GM18526 (cell line): Measurements from ENCODE around the gene TDRD9.

ENCODE experiments used
- POLR2A ChIP-seq: IDR thresholded peaks from 3 replicates; pipeline ENCODE4 v1.6.1; 2011; ENCODE audit not compliant: insufficient read length; ENCODE audit errors: extremely low read depth

TDRD9 gene

DNA sequence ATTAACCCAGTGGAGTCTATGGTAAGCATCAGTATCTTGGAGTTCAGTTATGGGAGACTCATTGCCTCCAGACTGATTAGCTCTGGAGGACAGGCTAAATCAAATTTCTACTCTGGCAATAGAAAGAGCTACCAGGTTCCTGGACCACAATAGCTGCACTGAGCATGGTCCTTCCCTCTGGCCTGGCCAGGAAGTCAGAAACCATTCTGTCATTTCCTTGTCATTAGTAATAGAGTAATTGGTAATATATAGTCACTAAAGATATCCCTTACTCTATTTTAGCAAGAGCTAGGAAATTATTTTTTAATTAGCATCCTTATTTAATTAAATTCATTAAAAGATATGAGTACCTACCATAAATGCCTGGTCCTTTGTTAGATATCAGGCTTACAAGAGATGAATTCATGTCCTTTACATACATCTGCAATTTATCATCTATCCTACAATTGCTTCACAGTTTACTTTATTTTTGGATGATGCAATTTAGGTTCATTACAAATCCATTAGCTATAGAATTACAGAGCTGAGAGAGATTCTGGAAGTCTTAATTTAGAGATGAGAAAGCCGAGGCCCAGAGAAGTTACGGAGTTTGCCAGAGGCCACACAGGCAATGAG is 23.7 kb upstream of the TDRD9 start:
- TF ChIP-seq POLR2A: no peak

DNA sequence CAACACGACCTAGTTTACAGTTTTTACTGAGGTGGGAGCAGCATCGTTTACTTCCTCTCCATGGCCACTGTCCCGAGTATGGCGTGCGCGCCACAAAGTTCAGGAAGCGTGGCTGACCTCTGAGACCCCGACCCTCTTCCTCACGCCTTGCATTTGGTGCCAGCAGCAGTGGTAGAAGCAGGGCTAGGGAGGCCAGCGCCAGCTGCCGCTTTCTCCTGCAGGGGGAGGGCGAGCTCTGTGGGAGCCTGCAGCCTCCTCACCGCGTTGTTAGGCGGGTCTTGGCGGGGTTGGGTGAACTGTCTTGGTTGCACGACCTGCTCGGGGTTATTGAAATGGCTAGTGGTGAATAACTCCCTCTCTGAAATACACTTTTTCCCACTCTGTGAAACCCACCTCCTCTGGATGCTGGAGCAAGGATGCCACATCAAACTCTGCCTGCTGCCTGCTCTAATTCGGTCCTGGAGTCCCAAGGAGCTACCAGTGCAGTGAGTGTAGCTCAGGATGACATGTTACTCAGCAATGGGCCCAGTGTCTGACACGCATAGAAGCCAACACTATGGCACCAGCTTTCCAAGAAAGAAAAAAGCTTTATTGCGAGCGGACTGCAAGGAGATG is 22.3 kb upstream of the TDRD9 start:
- TF ChIP-seq POLR2A: no peak

DNA sequence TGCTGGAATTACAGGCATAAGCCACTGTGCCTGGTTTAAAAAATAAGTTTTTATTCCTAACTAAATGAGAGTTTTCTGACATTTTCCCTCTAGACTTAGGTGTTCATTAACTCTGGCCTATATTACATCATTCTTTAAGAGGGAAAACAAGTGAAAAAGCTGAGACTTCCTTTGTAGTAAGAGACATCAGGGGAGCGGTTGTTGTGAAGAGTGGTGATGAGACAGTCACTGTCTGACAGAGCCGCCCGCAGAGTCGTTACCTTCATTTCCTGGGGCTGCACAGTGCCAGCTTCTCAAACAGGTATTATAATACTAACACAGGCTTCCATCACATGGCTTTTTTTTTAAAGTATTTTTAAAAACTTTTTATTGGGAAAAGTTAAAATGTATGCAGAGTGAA is 19.7 kb upstream of the TDRD9 start:
- no peak for TF ChIP-seq POLR2A

DNA sequence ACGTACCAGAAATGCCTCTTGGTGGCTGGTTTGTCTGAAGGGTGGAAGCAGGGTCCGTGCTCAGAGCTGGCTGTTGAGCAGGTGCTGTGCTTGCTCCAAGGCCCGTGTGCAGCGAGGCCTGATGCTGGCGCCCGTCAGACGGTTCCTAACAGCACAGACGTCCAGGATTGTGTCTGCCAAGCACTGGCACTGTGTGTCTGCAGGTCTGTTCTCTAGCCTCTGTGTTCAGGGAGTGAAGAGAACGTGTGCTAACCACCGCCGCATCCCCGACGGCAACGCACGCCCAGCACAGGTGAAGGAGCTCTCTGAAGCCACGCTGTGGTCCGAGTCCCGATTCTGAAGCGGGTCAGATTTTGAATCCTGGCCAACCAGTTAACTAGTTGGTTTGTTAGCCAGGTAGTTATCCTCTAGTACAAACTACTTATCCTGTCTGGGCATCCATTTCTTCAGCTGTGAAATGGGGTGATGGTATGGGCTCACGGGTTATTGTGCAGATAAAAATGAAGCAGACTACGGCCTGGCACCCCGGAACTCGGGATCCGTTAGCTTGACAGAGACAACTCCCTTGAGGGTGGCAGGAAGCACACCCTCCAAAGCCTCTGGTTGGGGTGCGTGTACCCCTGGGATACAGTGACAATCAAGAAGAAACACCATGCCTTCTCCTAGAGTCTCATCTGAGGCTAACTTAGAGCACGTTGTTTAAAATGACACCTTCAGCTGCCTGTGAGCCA is 18.6 kb upstream of the TDRD9 start:
- no peak for TF ChIP-seq POLR2A

DNA sequence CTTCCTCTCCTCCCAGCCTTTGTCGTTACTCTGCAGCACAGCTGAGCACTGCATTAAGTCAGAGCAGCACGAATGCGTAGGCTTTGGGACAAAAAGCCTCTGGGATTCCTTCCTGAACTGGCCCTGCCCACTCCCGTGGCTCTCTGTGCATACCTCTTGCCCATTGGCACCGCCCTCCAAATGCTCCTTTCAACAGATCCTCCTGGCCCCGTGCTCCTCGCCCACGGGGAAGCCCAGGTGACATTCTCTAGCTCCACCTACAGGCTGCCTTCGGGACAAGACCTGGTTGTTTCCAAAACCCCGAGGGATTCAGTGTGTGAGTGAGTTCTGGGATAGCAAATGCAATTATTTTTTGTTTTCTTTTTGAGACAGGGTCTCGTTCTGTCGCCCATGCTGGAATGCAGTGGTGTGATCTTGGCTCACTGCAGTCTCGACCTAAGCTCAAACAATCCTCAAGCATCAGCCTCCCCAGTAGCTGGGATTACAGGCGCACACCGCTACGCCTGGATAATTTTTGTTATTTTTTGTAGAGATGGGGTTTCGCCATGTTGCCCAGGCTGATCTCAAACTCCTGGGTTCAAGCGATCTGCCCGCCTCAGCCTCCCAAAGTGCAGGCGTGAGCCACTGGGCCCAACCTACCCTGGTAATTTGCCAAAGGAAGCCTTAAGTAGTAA is 17.9 kb upstream of the TDRD9 start:
- no peak for TF ChIP-seq POLR2A

DNA sequence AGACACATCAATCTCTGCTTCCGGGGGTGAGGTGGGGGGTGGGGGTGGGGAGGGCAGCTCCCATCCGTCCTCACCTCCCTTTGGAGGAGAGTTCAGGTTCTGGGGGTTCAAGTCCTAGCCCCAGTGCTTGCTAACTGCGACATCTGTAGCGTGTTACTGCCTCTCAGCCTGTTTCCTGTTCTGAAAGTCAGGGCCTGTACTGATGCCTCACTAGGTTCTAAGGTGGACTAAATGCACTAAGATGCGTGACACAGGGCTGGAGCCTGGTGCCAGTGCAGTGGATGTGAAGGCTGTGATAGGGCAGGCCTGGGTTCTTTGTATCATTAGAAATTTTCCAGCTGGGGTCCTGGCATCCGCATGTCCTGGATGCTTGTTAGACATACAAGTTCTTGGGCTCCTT is 17.3 kb upstream of the TDRD9 start:
- TF ChIP-seq POLR2A: no peak

DNA sequence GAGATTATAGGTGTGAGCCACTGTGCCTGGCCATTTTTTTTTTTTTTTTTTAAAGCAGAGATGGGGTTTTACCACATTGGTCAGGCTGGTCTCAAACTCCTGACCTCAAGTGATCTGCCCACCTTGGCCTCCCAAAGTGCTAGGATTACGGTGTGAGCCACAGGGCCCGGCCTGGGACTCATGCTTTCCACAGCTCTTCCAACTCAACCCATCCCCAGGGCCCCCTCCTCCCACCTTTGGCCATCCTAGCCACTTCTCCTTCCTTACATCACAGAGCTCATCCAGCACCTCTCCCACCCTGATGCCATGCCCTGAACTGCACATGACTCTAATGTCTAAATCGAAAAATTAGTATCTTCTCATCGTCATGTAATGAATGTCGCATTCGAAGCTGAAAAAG is 12.6 kb upstream of the TDRD9 start:
- TF ChIP-seq POLR2A: no peak

DNA sequence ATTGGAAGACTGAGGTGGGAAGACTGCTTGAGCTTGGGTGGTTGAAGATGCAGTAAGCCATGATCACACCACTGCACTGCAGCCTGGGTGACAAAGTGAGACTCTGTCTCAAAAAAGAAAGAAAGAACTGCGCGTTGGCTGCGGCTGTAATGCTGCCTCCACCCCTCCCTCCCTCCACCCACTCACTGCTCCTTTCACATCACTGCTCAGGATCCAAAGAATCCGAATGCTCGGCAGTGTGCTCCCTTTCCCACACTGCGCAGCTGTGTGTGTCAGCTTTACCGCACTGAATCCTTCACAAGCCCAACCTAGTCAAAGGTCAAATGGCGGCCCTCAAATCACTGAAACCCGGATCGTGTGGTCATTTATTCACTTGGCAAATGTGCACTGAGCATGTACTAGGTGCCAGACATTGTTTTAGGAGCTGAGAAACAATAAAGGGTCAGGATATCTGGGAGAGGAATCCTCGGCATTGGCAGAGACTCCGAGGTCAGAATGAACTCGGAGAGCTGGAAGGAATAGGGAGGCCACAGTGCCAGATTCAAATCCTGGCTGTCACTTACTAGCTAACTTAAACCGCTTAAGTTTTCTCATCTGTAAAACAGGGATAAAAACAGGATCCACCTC is 11.5 kb upstream of the TDRD9 start:
- no peak for TF ChIP-seq POLR2A

DNA sequence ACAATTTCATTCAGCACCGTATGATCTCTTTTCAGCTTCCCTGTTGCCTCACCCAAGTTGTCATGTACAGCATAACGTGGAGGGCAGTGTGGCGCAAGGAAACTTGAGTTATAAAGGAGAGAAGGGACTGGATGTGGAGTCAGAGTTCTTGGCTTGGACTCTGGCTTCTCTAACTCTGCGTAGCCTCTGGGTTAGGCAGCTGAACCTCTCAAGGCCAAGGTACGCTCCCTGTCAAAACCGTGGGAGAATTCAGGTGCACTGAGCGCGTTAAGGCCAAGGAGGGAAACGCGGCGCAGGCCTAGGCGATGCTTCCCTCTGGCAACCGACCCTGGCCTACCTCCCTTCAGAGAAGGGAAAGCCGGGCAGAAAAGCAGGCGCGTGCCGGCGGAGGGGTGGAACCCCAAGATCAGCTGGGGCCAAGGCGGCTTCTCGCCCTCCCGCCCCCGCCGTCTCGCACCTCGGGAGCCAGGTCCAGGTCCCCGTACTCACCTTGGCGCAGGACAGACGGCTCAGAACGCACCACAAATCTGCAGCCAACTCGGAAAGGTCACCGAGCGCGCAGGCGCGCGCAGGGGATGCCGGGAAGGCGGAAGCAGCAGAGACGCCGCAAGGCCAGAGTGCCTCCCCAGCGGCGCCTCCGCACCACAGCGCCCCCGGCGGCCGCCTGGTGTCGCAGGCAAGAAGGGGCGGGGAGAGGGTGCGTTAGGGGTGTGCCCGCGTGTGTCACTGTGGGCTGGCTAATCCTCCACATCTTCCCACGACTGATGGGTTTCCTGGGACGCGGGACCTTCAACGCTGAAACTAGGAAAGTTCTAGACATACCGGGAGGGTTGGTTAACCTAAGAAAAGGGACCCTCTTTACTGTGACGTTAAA is 7.0 kb upstream of the TDRD9 start:
- peak; percentile 92 for TF ChIP-seq POLR2A

DNA sequence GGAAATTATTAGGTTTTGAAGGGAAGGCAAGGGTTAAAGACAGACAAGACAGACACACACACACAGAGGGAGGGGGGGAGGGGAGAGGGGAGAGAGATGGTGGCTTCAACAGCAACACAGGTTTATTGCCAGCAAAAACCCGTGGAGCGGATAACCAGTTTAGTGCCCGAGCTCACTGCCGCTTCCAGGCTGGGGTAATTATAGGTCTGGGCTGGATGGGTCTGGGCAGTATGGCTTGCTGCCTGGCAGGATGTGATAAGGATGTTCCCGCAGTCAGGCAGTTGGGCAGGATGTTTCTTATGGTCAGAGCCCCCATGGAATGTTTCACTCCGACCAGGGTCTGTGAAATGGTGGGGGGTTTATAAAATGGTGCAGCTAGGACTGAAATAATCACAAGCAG is 4.4 kb upstream of the TDRD9 start:
- no peak for TF ChIP-seq POLR2A

DNA sequence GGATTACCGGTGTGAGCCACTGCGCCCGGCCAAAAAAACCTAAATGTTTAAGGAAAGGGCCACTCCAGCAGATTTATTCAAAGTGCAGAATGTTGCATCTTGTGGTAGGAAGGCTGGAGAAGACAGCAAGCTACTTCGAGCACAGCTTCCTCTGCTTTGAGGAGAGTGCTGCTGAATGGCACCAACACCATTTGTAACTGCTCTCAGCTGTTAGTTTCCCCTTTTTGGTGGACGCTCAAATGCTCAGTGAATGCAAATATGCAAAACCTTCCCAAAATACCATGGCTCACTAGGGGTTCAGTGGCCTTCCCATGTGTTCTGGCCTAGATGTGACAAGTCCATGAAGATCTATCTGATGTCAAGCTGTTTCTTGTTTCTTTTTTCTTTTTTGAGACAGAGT is 2.9 kb upstream of the TDRD9 start:
- TF ChIP-seq POLR2A: no peak

DNA sequence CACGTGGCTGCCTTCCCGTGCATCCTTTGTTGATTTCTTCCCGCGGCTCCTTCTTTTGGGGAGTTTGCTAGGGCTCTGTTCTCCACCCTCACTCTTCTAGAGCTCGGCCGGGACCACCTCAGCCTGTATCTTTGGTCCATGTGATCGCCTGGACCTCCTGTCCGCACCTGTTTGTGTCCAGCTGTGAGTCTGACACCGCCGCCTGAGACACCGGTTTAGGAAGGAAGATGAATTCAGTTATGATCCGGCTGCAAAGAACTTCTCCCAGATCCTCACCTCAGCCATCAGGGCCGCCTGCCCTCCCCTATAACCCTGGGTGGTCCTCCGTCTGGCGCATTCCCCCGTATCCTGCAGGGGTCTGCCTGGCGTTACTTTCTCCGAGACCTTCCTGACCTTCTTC is 690 bp upstream of the TDRD9 start:
- no peak for TF ChIP-seq POLR2A

DNA sequence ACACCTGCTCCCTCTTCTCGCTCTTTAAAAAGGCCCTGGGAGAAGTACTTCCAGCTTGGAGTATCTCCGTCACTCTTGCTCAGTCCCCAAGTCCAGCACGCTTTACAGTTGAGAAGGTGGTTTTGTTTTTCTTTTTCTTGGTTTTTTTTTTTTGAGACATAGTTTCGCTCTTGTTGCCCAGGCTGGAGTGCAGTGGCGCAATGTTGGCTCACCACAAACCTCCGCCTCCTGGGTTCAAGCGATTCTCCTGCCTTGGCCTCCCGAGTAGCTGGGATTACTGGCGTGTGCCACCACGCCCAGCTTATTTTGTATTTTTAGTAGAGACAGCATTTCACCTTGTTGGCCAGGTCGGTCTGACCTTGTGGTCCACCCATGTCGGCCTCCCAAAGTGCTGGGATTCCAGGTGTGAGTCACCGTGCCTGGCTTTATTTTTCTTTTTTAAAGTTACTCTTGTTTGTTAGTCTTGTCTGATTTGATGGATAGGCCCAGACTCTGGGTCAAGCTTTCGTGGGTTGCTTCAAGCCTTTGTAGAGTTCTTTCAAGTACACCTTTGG is 1.9 kb downstream of the TDRD9 start:
- TF ChIP-seq POLR2A: no peak

DNA sequence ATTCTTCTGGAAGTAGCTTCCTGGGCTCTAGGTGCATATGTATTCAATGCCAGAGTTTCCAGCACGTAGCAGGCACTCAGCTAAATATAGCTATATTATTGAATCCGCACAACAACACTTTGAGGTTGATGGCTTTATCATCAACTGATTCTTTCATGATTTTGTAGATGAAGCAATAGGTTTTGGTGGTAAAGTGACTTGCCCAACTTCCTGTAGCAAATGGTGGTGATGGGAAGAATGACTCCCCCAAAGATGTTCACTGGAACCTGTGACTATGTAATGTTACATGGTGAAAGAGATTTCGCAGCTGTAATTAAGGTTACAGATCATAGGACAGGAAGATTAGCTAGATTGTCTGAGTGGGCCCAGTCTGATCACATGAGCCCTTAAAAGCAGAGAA is 3.2 kb downstream of the TDRD9 start:
- TF ChIP-seq POLR2A: no peak
